ENCODE results near the gene F11R.

DNA sequence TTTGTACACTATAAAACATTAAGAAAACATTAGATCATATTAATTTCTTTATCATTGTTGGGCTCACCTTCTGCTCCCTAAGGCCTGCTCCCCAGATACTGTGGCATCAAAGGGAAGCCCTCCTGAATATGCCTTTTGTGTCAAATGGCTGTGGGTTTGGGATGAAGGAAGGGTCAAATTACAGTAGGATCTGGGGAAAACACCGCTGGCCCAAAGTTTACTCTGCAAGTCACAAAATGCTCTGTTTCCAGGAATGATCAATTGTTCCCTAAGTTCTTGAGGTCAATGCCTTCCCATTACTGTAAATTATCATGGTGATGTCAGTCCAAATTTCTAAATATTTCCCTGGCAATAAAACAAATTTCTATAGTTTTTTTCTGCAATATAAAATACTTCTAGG lies 59.5 kb downstream of the F11R start:
- TF ChIP-seq, protein P1, sequence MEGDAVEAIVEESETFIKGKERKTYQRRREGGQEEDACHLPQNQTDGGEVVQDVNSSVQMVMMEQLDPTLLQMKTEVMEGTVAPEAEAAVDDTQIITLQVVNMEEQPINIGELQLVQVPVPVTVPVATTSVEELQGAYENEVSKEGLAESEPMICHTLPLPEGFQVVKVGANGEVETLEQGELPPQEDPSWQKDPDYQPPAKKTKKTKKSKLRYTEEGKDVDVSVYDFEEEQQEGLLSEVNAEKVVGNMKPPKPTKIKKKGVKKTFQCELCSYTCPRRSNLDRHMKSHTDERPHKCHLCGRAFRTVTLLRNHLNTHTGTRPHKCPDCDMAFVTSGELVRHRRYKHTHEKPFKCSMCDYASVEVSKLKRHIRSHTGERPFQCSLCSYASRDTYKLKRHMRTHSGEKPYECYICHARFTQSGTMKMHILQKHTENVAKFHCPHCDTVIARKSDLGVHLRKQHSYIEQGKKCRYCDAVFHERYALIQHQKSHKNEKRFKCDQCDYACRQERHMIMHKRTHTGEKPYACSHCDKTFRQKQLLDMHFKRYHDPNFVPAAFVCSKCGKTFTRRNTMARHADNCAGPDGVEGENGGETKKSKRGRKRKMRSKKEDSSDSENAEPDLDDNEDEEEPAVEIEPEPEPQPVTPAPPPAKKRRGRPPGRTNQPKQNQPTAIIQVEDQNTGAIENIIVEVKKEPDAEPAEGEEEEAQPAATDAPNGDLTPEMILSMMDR (IDR thresholded peaks at IDR 0.05): no peak
- no peak for TF ChIP-seq POLR2AphosphoS5 (IDR thresholded peaks at IDR 0.05)

Measured in prostate gland (tissue), 2 donors.